Measurements from ENCODE around the gene ZBTB5. TPM values are rescaled to one million over a fixed set of nuclear protein-coding genes. Genes with fewer than 3 reads are reported as not detected.
A peak's percentile ranks its signal among the peaks of the same experiment; 100 is the strongest.
"Not testable (repeated sequence)": the region's sequence is repeated elsewhere in the genome, so short reads cannot be mapped to it uniquely, and the experiment has no call there.

Gene ZBTB5
- total RNA-seq, 1 experiment from 2014 or later, result 26.1 TPM

- H3K27me3 ChIP-seq, result no peaks in the 10 kb centered on the region
- H3K27ac ChIP-seq, result no peak overlapping the region
- DNase-seq, result no peak
- no peaks in the 10 kb centered on the region for H3K4me1 ChIP-seq
- H3K9me3 ChIP-seq (replicated peaks), result no peaks in the 10 kb centered on the region
- H3K4me3 ChIP-seq, result no peak overlapping the region
- peaks cover 58% of the 10 kb centered on the region for H3K36me3 ChIP-seq
Observed at GRCh38 chr9:37499297-37499696, 34.0 kb upstream of the ZBTB5 start.

GRCh38 chr9:37498457-37498856 is 33.2 kb upstream of the ZBTB5 start:
- no peak for DNase-seq
- H3K36me3 ChIP-seq, result peaks cover 56% of the 10 kb centered on the region

GRCh38 chr9:37497320-37497719 is 32.1 kb upstream of the ZBTB5 start:
- no peak overlapping the region for H3K27ac ChIP-seq
- H3K4me1 ChIP-seq, result no peaks in the 10 kb centered on the region
- peaks cover 53% of the 10 kb centered on the region for H3K36me3 ChIP-seq
- H3K4me3 ChIP-seq, result no peak overlapping the region
- no peaks in the 10 kb centered on the region for H3K9me3 ChIP-seq (replicated peaks)
- H3K27me3 ChIP-seq, result no peaks in the 10 kb centered on the region
- no peak for DNase-seq

More at GRCh38 chr9:37498457-37498856, 33.2 kb upstream of the ZBTB5 start:
- Histone ChIP-seq H3K4me3 (no peak overlapping the region), H3K27ac (no peak overlapping the region), H3K27me3 (no peaks in the 10 kb centered on the region), H3K4me1 (no peaks in the 10 kb centered on the region), H3K9me3 (replicated peaks) (no peaks in the 10 kb centered on the region)

GRCh38 chr9:37496020-37496419 is 30.8 kb upstream of the ZBTB5 start:
- Histone ChIP-seq H3K36me3 (peaks cover 53% of the 10 kb centered on the region), H3K4me1 (no peaks in the 10 kb centered on the region), H3K9me3 (replicated peaks) (no peaks in the 10 kb centered on the region), H3K4me3 (no peak overlapping the region), H3K27ac (no peak overlapping the region), H3K27me3 (no peaks in the 10 kb centered on the region)
- DNase-seq, result no peak

- H3K4me1 ChIP-seq, result no peaks in the 10 kb centered on the region
- H3K27me3 ChIP-seq, result no peaks in the 10 kb centered on the region
- no peaks in the 10 kb centered on the region for H3K9me3 ChIP-seq (replicated peaks)
- DNase-seq, result no peak
- H3K36me3 ChIP-seq, result peaks cover 53% of the 10 kb centered on the region
- no peak overlapping the region for H3K4me3 ChIP-seq
- H3K27ac ChIP-seq, result no peak overlapping the region
Observed at GRCh38 chr9:37495571-37495970, 30.3 kb upstream of the ZBTB5 start.

DNA sequence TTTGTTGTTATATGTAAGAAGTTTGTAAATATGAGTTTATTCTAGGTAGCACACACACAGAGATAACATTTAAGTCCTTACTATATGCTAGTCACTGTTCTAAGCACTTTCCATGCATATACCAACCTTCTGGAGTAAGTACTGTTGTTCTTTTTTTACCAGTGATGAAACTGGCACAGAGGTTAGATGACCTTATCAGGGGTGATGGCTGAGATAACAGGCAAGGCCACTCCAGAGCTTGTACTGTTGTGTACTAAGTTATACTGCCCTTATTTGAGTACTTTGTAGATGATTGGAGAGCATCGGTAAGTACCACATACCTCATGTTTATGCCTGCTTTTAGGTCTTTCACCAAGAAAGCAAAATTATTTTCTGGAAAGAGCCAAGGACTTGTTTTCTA is 26.7 kb upstream of the ZBTB5 start:
- DNase-seq, result no peak
- Histone ChIP-seq H3K4me3 (no peak overlapping the region), H3K36me3 (peaks cover 39% of the 10 kb centered on the region), H3K27me3 (no peaks in the 10 kb centered on the region), H3K4me1 (0 out of 2 replicates have a peak, but pooled peaks cover 4% of the 10 kb centered on the region), H3K27ac (no peak overlapping the region), H3K9me3 (replicated peaks) (no peaks in the 10 kb centered on the region)

DNA sequence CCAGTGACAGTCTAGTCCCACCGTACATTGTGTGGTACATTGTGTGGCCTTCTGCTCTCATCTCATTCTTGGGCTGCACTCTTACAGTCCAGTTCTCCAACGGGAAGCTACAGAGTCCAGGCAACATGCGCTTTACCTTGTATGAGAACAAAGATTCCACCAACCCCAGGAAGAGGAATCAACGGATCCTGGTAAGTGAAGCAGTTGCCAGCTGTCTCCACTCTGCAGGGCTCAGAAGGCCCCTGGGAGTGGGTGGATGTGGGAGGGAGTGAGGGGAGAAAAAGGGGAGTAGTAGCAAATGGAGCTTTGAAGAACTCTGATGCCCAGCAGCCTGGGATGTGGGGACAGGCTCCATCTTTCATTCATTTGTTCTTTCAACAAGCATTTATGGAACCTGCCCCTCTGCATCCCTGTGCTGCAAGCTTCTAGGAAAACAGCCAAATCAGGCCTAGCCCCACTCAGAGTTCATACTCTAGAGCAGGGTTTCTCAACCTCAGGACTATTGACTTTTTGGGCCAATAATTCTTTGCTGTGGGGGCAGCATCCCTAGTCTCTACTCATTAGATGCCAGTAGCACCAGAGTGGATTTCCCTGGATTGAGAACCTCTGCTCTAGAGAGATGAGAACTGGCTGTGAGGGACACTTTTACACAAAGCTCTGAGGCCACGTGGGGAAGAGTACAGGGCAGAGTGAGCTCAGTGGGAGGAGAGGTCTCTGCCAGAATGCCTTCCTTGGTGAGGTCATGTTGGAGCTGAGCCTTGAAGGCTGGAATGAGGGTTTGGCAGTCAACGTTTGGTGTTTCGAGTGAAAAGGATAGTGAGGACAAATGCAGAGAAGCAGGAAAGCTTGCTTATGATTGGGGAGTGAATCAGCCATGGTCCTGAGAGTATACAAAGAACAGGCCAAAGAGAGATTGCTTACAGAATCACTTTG is 21.6 kb upstream of the ZBTB5 start:
- H3K4me3 ChIP-seq, result peak overlapping the region; percentile 76
- peaks cover 14% of the 10 kb centered on the region for H3K36me3 ChIP-seq
- peaks cover 10% of the 10 kb centered on the region for H3K4me1 ChIP-seq
- H3K9me3 ChIP-seq (replicated peaks), result no peaks in the 10 kb centered on the region
- H3K27me3 ChIP-seq, result no peaks in the 10 kb centered on the region
- H3K27ac ChIP-seq, result peak overlapping the region; percentile 50
- DNase-seq, result peak; percentile 29 to 48

- no peak for DNase-seq
- Histone ChIP-seq H3K4me3 (peak overlapping the region; percentile 76), H3K9me3 (replicated peaks) (no peaks in the 10 kb centered on the region), H3K4me1 (peaks cover 10% of the 10 kb centered on the region), H3K27ac (peak overlapping the region; percentile 50), H3K36me3 (peaks cover 9% of the 10 kb centered on the region; the same call in 1 of the 2 replicates), H3K27me3 (no peaks in the 10 kb centered on the region)
Observed at GRCh38 chr9:37486256-37486615, 21.0 kb upstream of the ZBTB5 start.

GRCh38 chr9:37485389-37486255 is 20.4 kb upstream of the ZBTB5 start, which contains the start of gene POLR1E:
TSS of gene POLR1E (plus strand) at chr9:37485948. CDS start at chr9:37486048, 100 bp downstream.
- peak; percentile 92 to 94 for DNase-seq
- H3K27ac ChIP-seq, result peak within 1 kb of the TSS; percentile 50
- H3K36me3 ChIP-seq, result peaks cover 9% of the 10 kb centered on the region; the same call in 1 of the 2 replicates
- H3K9me3 ChIP-seq (replicated peaks), result no peaks in the 10 kb centered on the region
- no peaks in the 10 kb centered on the region for H3K27me3 ChIP-seq
- H3K4me1 ChIP-seq, result peaks cover 10% of the 10 kb centered on the region
- peak within 1 kb of the TSS; percentile 76 for H3K4me3 ChIP-seq

DNA sequence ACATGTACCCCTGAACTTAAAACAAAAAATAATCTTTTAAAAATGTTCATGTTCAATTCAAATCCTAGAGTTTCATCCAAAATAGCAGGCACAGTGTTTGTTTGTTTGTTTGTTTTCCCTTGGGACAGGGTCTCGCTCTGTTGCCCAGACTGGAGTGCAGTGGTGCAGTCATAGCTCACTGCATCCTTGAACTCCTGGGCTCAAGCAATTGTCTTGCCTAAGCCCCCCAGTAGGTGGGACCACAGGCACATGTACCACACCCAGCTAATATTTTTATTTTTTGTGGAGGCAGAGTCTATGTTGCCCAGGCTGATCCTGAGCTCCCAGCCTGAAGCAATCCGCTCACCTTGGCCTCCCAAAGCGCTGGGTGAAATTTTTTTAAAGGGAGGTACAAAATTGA is 15.5 kb upstream of the ZBTB5 start:
- Histone ChIP-seq H3K9me3 (replicated peaks) (no peaks in the 10 kb centered on the region), H3K4me1 (peaks cover 6% of the 10 kb centered on the region), H3K4me3 (no peak overlapping the region), H3K27ac (no peak overlapping the region), H3K27me3 (no peaks in the 10 kb centered on the region), H3K36me3 (no peaks in the 10 kb centered on the region)
- DNase-seq, result no peak

DNA sequence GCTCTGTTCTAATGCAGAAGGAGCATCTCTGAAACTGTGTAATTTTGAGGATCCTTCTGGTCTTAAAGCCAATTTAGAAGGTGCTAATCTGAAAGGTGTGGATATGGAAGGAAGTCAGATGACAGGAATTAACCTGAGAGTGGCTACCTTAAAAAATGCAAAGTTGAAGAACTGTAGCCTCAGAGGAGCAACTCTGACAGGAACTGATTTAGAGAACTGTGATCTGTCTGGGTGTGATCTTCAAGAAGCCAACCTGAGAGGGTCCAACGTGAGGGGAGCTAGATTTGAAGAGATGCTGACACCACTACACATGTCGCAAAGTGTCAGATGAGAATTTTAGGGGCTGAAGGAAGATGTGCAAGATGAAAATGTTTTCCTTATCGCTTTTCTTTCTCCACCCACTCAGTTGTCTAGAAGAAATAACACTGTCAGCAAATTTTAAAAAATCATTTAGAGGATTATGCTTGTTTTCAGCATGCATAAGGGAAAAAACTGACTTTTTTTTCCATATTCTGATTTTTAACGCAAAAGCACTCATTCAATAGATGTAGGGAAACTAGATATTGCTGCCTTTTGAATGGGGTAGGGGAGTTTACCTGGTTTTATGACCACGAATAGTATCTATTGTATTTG is 12.9 kb upstream of the ZBTB5 start:
- H3K4me1 ChIP-seq, H3K27me3 ChIP-seq, H3K4me3 ChIP-seq, DNase-seq, H3K27ac ChIP-seq, H3K36me3 ChIP-seq: not testable (repeated sequence)
- H3K9me3 ChIP-seq (replicated peaks), result peaks cover 12% of the 10 kb centered on the region; the same call in 1 of the 2 replicates

- not testable (repeated sequence) for H3K36me3 ChIP-seq, H3K27me3 ChIP-seq, H3K27ac ChIP-seq, DNase-seq, H3K4me1 ChIP-seq, H3K4me3 ChIP-seq
- H3K9me3 ChIP-seq (replicated peaks), result peaks cover 12% of the 10 kb centered on the region; the same call in 1 of the 2 replicates
Observed at GRCh38 chr9:37477443-37477842, 12.2 kb upstream of the ZBTB5 start.

DNA sequence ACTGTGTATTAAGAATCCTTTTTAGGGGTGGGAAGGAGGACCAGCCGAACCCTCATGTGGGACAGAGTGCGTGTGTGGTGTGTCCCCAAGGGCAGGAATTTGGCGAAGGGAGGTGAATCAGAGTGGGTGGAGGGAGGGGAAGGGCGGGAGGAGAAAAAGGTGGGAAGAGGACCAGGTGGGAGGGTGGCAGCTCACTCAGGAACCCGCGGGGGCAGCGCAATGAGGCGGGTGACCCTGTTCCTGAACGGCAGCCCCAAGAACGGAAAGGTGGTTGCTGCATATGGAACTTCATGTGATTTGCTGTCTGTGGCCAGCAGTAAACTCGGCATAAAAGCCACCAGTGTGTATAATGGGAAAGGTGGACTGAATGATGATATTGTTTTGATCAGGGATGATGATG is 11.7 kb upstream of the ZBTB5 start:
- Histone ChIP-seq H3K9me3 (replicated peaks) (peaks cover 12% of the 10 kb centered on the region; the same call in 1 of the 2 replicates), H3K27me3 (no peaks in the 10 kb centered on the region), H3K36me3 (no peaks in the 10 kb centered on the region), H3K4me3 (no peak overlapping the region), H3K4me1 (peaks cover 6% of the 10 kb centered on the region; the same call in 1 of the 2 replicates), H3K27ac (no peak overlapping the region)
- DNase-seq, result no peak

DNA sequence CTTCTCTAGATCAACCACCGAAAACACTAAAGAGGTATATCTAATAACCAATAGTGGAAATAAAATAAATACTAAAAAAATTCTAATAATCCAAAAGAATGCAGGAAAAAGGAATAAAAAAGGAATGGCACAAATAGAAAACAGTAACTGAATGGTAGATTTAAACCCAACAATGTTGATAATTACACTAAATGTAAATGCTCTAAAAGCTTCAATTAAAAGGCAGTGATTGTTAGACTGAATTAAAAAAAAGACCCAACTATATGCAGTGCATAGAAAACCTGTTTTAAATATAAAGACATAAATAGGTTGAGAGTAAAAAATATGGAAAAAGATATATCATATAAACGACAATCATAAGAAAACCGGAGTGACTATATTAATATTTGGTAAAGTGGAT is 9.2 kb upstream of the ZBTB5 start:
- DNase-seq, result no peak
- H3K4me3 ChIP-seq, result no peak overlapping the region
- H3K36me3 ChIP-seq, result no peaks in the 10 kb centered on the region
- no peaks in the 10 kb centered on the region for H3K27me3 ChIP-seq
- H3K27ac ChIP-seq, result no peak overlapping the region
- peaks cover 12% of the 10 kb centered on the region; the same call in 1 of the 2 replicates for H3K9me3 ChIP-seq (replicated peaks)
- H3K4me1 ChIP-seq, result peaks cover 6% of the 10 kb centered on the region; the same call in 1 of the 2 replicates
